Gastrocnemius medialis (tissue), 4 donors: ENCODE measurements around the gene GHRL.
"Not testable (repeated sequence)": the region's sequence is repeated elsewhere in the genome, so short reads cannot be mapped to it uniquely, and the experiment has no call there.

Source experiments
- CTCF ChIP-seq, 5 experiments: fragments of 450-650 bp in 3 of 5; fragments of 200-600 bp in 2 of 5; sonication (generic) in 2 of 5; IDR thresholded peaks in 4 of 5; conservative IDR thresholded peaks in 1 of 5; 1 replicate in 4 of 5; 2 replicates in 1 of 5; pipeline ENCODE4 v1.5.1; 2016 to 2019; ENCODE audit warnings: antibody characterized with exemption in 5 of 5, mild to moderate bottlenecking in 3 of 5, moderate library complexity in 3 of 5
- POLR2A ChIP-seq, 2 donors: fragments of 450-650 bp; IDR thresholded peaks; one replicate each; pipeline ENCODE4 v1.6.1; 2017; ENCODE audit warnings: antibody characterized with exemption in 2 of 2, mild to moderate bottlenecking in 2 of 2, moderate library complexity in 2 of 2

- TF ChIP-seq CTCF (IDR thresholded peaks at IDR 0.05 in 4 of 5, conservative IDR thresholded peaks at IDR 0.05 in 1 of 5); POLR2A (IDR thresholded peaks at IDR 0.05): not testable (repeated sequence)
Measured at GRCh38 chr3:10272476-10272875, 20.3 kb downstream of the GHRL start.
